ENCODE data around the gene SH3BP5. TPM values are rescaled to one million over a fixed set of nuclear protein-coding genes. Genes with fewer than 3 reads are reported as not detected.

SH3BP5 gene
- polyA plus RNA-seq, 1 of the 3 experiments (the other 2 are of a cell fraction): 29.5 TPM

GRCh38 chr3:15337963-15338362 lies 5.6 kb upstream of the SH3BP5 start:
- Histone ChIP-seq H3K4me3 (ENCODE audit: low read depth in 2 of 2, low read length in 1 of 2) (no peak overlapping the region), H3K4me1 (ENCODE audit: control insufficient read depth in 1 of 2, insufficient read depth in 2 of 2, low read depth in 1 of 2, low read length in 1 of 2) (peaks cover 0 to under 1% of the 10 kb centered on the region in 2 experiments; a peak in 1 of 4 replicates), H3K27ac (ENCODE audit: low read depth in 2 of 2, low read length in 1 of 2) (no peak overlapping the region), H3K9me2 (no peaks in the 10 kb centered on the region), H3F3A (replicated peaks; ENCODE audit: insufficient read depth) (no peaks in the 10 kb centered on the region), H4K20me1 (ENCODE audit: insufficient read depth) (no peaks in the 10 kb centered on the region), H2AFZ (ENCODE audit: low read depth) (no peak overlapping the region), H3K9ac (no peak overlapping the region), H3K36me3 (replicated peaks in 1 of 2; ENCODE audit: control insufficient read depth in 1 of 2, insufficient read depth in 2 of 2, low read length in 1 of 2) (no peaks in the 10 kb centered on the region), H3K79me2 (ENCODE audit: insufficient read depth) (no peaks in the 10 kb centered on the region), H3K27me3 (ENCODE audit: insufficient read depth) (no peaks in the 10 kb centered on the region), H3K9me3 (no peaks in the 10 kb centered on the region), H3K4me2 (no peak overlapping the region)
- 94% methylated on average over 1 of the region's 1 CpG for WGBS (ENCODE audit: low lambda C conversion rate)
- no peak for TF ChIP-seq TEAD4 (IDR thresholded peaks at IDR 0.05; ENCODE audit: borderline replicate concordance, insufficient read depth)
- no peak for TF ChIP-seq EZH2phosphoT487 (IDR thresholded peaks at IDR 0.05; ENCODE audit: borderline replicate concordance, low read depth)
- TF ChIP-seq ELF1 (IDR thresholded peaks at IDR 0.05): no peak
- no peak for TF ChIP-seq MEF2A (IDR thresholded peaks at IDR 0.05; ENCODE audit: borderline replicate concordance, low read depth)
- TF ChIP-seq SMC3 (IDR thresholded peaks at IDR 0.05; ENCODE audit: low read depth, low read length): no peak
- TF ChIP-seq NRF1 (IDR thresholded peaks at IDR 0.05; ENCODE audit: low read depth, low read length): no peak
- no peak for TF ChIP-seq IRF3 (IDR thresholded peaks at IDR 0.05; ENCODE audit: low read depth, low read length)
- no peak for TF ChIP-seq SIN3A (IDR thresholded peaks at IDR 0.05; ENCODE audit: borderline replicate concordance, low read depth, low read length)
- no peak for TF ChIP-seq POLR2AphosphoS5 (IDR thresholded peaks at IDR 0.05; ENCODE audit: low read depth, low read length)
- TF ChIP-seq GABPA (IDR thresholded peaks at IDR 0.05; ENCODE audit: low read depth): no peak
- TF ChIP-seq TAF1 (IDR thresholded peaks at IDR 0.05; ENCODE audit: borderline replicate concordance, low read depth, low read length): no peak
- TF ChIP-seq RAD21 (IDR thresholded peaks at IDR 0.05; ENCODE audit: low read length): no peak
- TF ChIP-seq USF2 (IDR thresholded peaks at IDR 0.05; ENCODE audit: borderline replicate concordance, low read depth, low read length): no peak
- ChIA-PET POLR2A (no interaction called here), CTCF (interaction anchor here (2.2 kb wide), 1 partner anchor 70 kb away, joined by 7 read pairs; no protein-coding TSS in a partner anchor)
- DNase-seq: no peak

GRCh38 chr3:15336057-15336456 lies 3.7 kb upstream of the SH3BP5 start:
- no peak for TF ChIP-seq YY1 (IDR thresholded peaks at IDR 0.05; ENCODE audit: low read depth)
- no peak for TF ChIP-seq GABPA (IDR thresholded peaks at IDR 0.05; ENCODE audit: low read depth)
- no peak for TF ChIP-seq USF2 (IDR thresholded peaks at IDR 0.05; ENCODE audit: borderline replicate concordance, low read depth, low read length)
- no peak overlapping the region for H3K9ac ChIP-seq

More at GRCh38 chr3:15336057-15336456, 3.7 kb upstream of the SH3BP5 start:
- WGBS (ENCODE audit: low lambda C conversion rate): 87% methylated on average over 7 of the region's 7 CpGs
- Histone ChIP-seq H3K9me3 (no peaks in the 10 kb centered on the region), H2AFZ (ENCODE audit: low read depth) (no peak overlapping the region), H3K27ac (ENCODE audit: low read depth in 2 of 2, low read length in 1 of 2) (no peak overlapping the region), H3K36me3 (replicated peaks in 1 of 2; ENCODE audit: control insufficient read depth in 1 of 2, insufficient read depth in 2 of 2, low read length in 1 of 2) (no peaks in the 10 kb centered on the region), H3K4me3 (ENCODE audit: low read depth in 2 of 2, low read length in 1 of 2) (no peak overlapping the region), H3F3A (replicated peaks; ENCODE audit: insufficient read depth) (no peaks in the 10 kb centered on the region), H3K27me3 (ENCODE audit: insufficient read depth) (no peaks in the 10 kb centered on the region), H3K79me2 (ENCODE audit: insufficient read depth) (peaks cover 4% of the 10 kb centered on the region; the same call in 1 of the 2 replicates), H3K4me1 (ENCODE audit: control insufficient read depth in 1 of 2, insufficient read depth in 2 of 2, low read depth in 1 of 2, low read length in 1 of 2) (peaks cover 5% of the 10 kb centered on the region in 2 experiments; a peak in 2 of 4 replicates), H3K9me2 (no peaks in the 10 kb centered on the region), H3K4me2 (no peak overlapping the region), H4K20me1 (ENCODE audit: insufficient read depth) (no peaks in the 10 kb centered on the region)
- DNase-seq: no peak
- ChIA-PET POLR2A (no interaction called here), CTCF (interaction anchor here (1.4 to 2.2 kb wide), 2 partner anchors 42 to 68 kb away, joined by 4 to 7 read pairs; no protein-coding TSS in a partner anchor)
